HG02571 (cell line): ENCODE measurements around the gene TPP2.

ENCODE experiments used
- ATAC-seq: cut with Tn5 transposase; IDR thresholded peaks from one replicate; pipeline ENCODE4 v1.9.1; 2021; ENCODE audit warnings: mild to moderate bottlenecking, moderate library complexity; ENCODE audit not compliant: unreplicated experiment

The TPP2 gene

GRCh38 chr13:102651892-102652291 is 55.1 kb downstream of the TPP2 start:
- ATAC-seq: no peak

GRCh38 chr13:102654756-102655155 is 58.0 kb downstream of the TPP2 start:
- ATAC-seq: no peak

- ATAC-seq: no peak
Observed at GRCh38 chr13:102657630-102658029, 60.8 kb downstream of the TPP2 start.

- no peak for ATAC-seq
Observed at GRCh38 chr13:102658660-102659059, 61.9 kb downstream of the TPP2 start.

- no peak for ATAC-seq
Observed at GRCh38 chr13:102659168-102659713, 62.5 kb downstream of the TPP2 start.

GRCh38 chr13:102667023-102667422 is 70.2 kb downstream of the TPP2 start:
- no peak for ATAC-seq

- ATAC-seq: no peak
Observed at GRCh38 chr13:102667911-102668310, 71.1 kb downstream of the TPP2 start.

- ATAC-seq: no peak
Observed at GRCh38 chr13:102670130-102670529, 73.3 kb downstream of the TPP2 start.

GRCh38 chr13:102675115-102675514 is 78.3 kb downstream of the TPP2 start:
- no peak for ATAC-seq

GRCh38 chr13:102677122-102677521 is 80.3 kb downstream of the TPP2 start:
- no peak for ATAC-seq

- ATAC-seq: no peak
Observed at GRCh38 chr13:102678339-102679107, 81.7 kb downstream of the TPP2 start.

GRCh38 chr13:102679449-102680132 is 82.8 kb downstream of the TPP2 start:
- ATAC-seq: no peak

GRCh38 chr13:102680133-102680717 is 83.4 kb downstream of the TPP2 start:
- no peak for ATAC-seq

- no peak for ATAC-seq
Observed at GRCh38 chr13:102680842-102681740, 84.3 kb downstream of the TPP2 start.

GRCh38 chr13:102682211-102682610 is 85.4 kb downstream of the TPP2 start:
- ATAC-seq: no peak

GRCh38 chr13:102682727-102683126 is 85.9 kb downstream of the TPP2 start:
- ATAC-seq: no peak

- ATAC-seq: no peak
Observed at GRCh38 chr13:102683637-102684036, 86.9 kb downstream of the TPP2 start.

GRCh38 chr13:102686024-102686423 is 89.2 kb downstream of the TPP2 start:
- ATAC-seq: no peak

GRCh38 chr13:102687520-102687919 is 90.7 kb downstream of the TPP2 start:
- ATAC-seq: no peak

- ATAC-seq: no peak
Observed at GRCh38 chr13:102688306-102688973, 91.7 kb downstream of the TPP2 start.
